SK-N-SH (cell line): ENCODE data around the gene ERMN. TPM values are rescaled to one million over a fixed set of nuclear protein-coding genes. Genes with fewer than 3 reads are reported as not detected.

Experiments
- CTCF ChIA-PET: fragments of 300-600, 350-600 bp; formaldehyde crosslinking; extraction: SDS; loops from one replicate; lab custom pipeline; 2021; lab: Yijun Ruan, JAX
- POLR2A ChIA-PET: fragments of 350-600 bp; sonication (Branson Sonifier 250); formaldehyde crosslinking; extraction: SDS; loops from one replicate; lab custom pipeline; 2020; ENCODE audit warnings: antibody characterized with exemption, inconsistent platforms; lab: Yijun Ruan, JAX
- DNase-seq: peaks from one replicate; pipeline ENCODE4 v3.0.0; 2012
- H2AFZ ChIP-seq: fragments of 200-600 bp; sonication (generic); 2 replicates; pipeline ENCODE4 v1.8.1; 2016; ENCODE audit warnings: antibody characterized with exemption, mild to moderate bottlenecking, low read depth
- H3F3A ChIP-seq: fragments of 200-600 bp; sonication (generic); replicated peaks from 2 replicates; pipeline ENCODE3; 2016; ENCODE audit warnings: antibody characterized with exemption, mild to moderate bottlenecking; ENCODE audit not compliant: insufficient read depth
- H3K27ac ChIP-seq, 2 experiments: fragments of 200-500 bp in 1 of 2; fragments of 200-600 bp in 1 of 2; sonication (Bioruptor generic) in 1 of 2; sonication (generic), shearing (Covaris generic) in 1 of 2; 2 replicates each; pipeline versions ENCODE4 v1.5.1 to v1.6.1; 2014 to 2016; ENCODE audit warnings: low read depth in 2 of 2, inconsistent platforms in 1 of 2, low read length in 1 of 2, mild to moderate bottlenecking in 1 of 2, mixed read lengths in 1 of 2
- H3K27me3 ChIP-seq: fragments of 200-600 bp; sonication (generic), shearing (Covaris generic); 2 replicates; pipeline ENCODE4 v1.6.1; 2016; ENCODE audit warnings: mixed run types; ENCODE audit not compliant: insufficient read depth
- H3K36me3 ChIP-seq, 2 experiments: fragments of 200-500 bp in 1 of 2; fragments of 200-600 bp in 1 of 2; sonication (Bioruptor generic) in 1 of 2; sonication (generic) in 1 of 2; replicated peaks in 1 of 2; 2 replicates each; pipeline versions ENCODE3 to v1.5.1; 2014 to 2016; ENCODE audit warnings: low read length in 1 of 2, mild to moderate bottlenecking in 1 of 2; ENCODE audit not compliant: insufficient read depth in 2 of 2, control insufficient read depth in 1 of 2
- H3K4me1 ChIP-seq, 2 experiments: fragments of 200-500 bp in 1 of 2; fragments of 200-600 bp in 1 of 2; sonication (Bioruptor generic) in 1 of 2; sonication (generic), shearing (Covaris generic) in 1 of 2; 2 replicates each; pipeline versions ENCODE4 v1.5.1 to v1.6.1; 2014 to 2016; ENCODE audit warnings: low read depth in 1 of 2, low read length in 1 of 2, mixed run types in 1 of 2; ENCODE audit not compliant: insufficient read depth in 2 of 2, control insufficient read depth in 1 of 2
- H3K4me2 ChIP-seq: fragments of 200-600 bp; sonication (generic), shearing (Covaris generic); 2 replicates; pipeline ENCODE4 v1.6.1; 2017; ENCODE audit warnings: mixed run types
- H3K4me3 ChIP-seq, 2 experiments: fragments of 200-500 bp in 1 of 2; fragments of 200-600 bp in 1 of 2; sonication (Bioruptor generic) in 1 of 2; sonication (generic), shearing (Covaris generic) in 1 of 2; 2 replicates each; pipeline versions ENCODE4 v1.5.1 to v1.8.1; 2014 to 2016; ENCODE audit warnings: low read depth in 2 of 2, inconsistent platforms in 1 of 2, low read length in 1 of 2, mild to moderate bottlenecking in 1 of 2, mixed read lengths in 1 of 2, moderate library complexity in 1 of 2
- H3K79me2 ChIP-seq: fragments of 200-600 bp; sonication (generic); 2 replicates; pipeline ENCODE4 v1.8.1; 2017; ENCODE audit warnings: mild to moderate bottlenecking; ENCODE audit not compliant: insufficient read depth
- H3K9ac ChIP-seq: fragments of 200-600 bp; sonication (generic); 2 replicates; pipeline ENCODE4 v1.6.1; 2017; ENCODE audit warnings: mixed run types
- H3K9me2 ChIP-seq: fragments of 200-600 bp; sonication (generic); 2 replicates; pipeline ENCODE4 v1.6.1; 2017; ENCODE audit warnings: mixed run types
- H3K9me3 ChIP-seq: fragments of 200-600 bp; sonication (generic); 2 replicates; pipeline ENCODE4 v1.6.1; 2017; ENCODE audit warnings: mixed run types, mild to moderate bottlenecking, moderate library complexity
- H4K20me1 ChIP-seq: fragments of 200-600 bp; sonication (generic); 2 replicates; pipeline ENCODE4 v1.6.1; 2017; ENCODE audit warnings: mild to moderate bottlenecking, mixed run types; ENCODE audit not compliant: insufficient read depth
- CHD2 ChIP-seq: fragments of 150-350 bp; IDR thresholded peaks from 2 replicates; pipeline ENCODE4 v1.6.1; 2018; ENCODE audit warnings: low read length; ENCODE audit not compliant: partially characterized antibody
- ELF1 ChIP-seq: IDR thresholded peaks from 2 replicates; pipeline ENCODE4 v1.4.0; 2012
- EZH2phosphoT487 ChIP-seq: fragments of 200-600 bp; sonication (generic); IDR thresholded peaks from 2 replicates; pipeline ENCODE4 v1.6.1; 2017; ENCODE audit warnings: low read depth, mixed run types, mild to moderate bottlenecking, antibody characterized with exemption, moderate library complexity, borderline replicate concordance
- FOSL2 ChIP-seq: IDR thresholded peaks from 2 replicates; pipeline ENCODE4 v1.4.0; 2012; ENCODE audit warnings: low read depth, mild to moderate bottlenecking, moderate library complexity, borderline replicate concordance
- FOXJ3 ChIP-seq: sonication (generic); formaldehyde crosslinking; IDR thresholded peaks from 2 replicates; pipeline ENCODE4 v1.5.1; 2020; ENCODE audit warnings: mild to moderate bottlenecking, missing genetic modification reagents
- FOXM1 ChIP-seq: IDR thresholded peaks from 2 replicates; pipeline ENCODE4 v1.4.0; 2012; ENCODE audit warnings: low read depth, mild to moderate bottlenecking
- MEF2A ChIP-seq: IDR thresholded peaks from 2 replicates; pipeline ENCODE4 v1.4.0; 2012; ENCODE audit warnings: low read depth, borderline replicate concordance
- MXI1 ChIP-seq: IDR thresholded peaks from 2 replicates; pipeline ENCODE4 v1.6.1; 2012; ENCODE audit warnings: mild to moderate bottlenecking, low read depth, low read length, improper control_type of control experiment
- NFIC ChIP-seq: IDR thresholded peaks from 2 replicates; pipeline ENCODE4 v1.4.0; 2012; ENCODE audit warnings: borderline replicate concordance
- RAD21 ChIP-seq: IDR thresholded peaks from 2 replicates; pipeline ENCODE4 v1.6.1; 2012; ENCODE audit warnings: mild to moderate bottlenecking, low read length
- RCOR1 ChIP-seq: fragments of 150-350 bp; IDR thresholded peaks from 2 replicates; pipeline ENCODE4 v1.6.1; 2017; ENCODE audit warnings: antibody characterized with exemption, low read length
- RXRA ChIP-seq: IDR thresholded peaks from 2 replicates; pipeline ENCODE4 v1.4.0; 2012; ENCODE audit warnings: low read depth, mild to moderate bottlenecking, borderline replicate concordance
- SIN3A ChIP-seq: IDR thresholded peaks from 2 replicates; pipeline ENCODE4 v1.6.1; 2012; ENCODE audit warnings: low read depth, mild to moderate bottlenecking, low read length, moderate library complexity, borderline replicate concordance
- SMC3 ChIP-seq: IDR thresholded peaks from 2 replicates; pipeline ENCODE4 v1.6.1; 2012; ENCODE audit warnings: low read depth, low read length, improper control_type of control experiment
- TCF12 ChIP-seq: IDR thresholded peaks from 2 replicates; pipeline ENCODE4 v1.4.0; 2012
- TEAD4 ChIP-seq: IDR thresholded peaks from 2 replicates; pipeline ENCODE4 v1.4.0; 2012; ENCODE audit warnings: mild to moderate bottlenecking, borderline replicate concordance; ENCODE audit not compliant: insufficient read depth
- WGBS: methylation state at CpG from one replicate; pipeline ENCODE4 v1.1.6; 2017; ENCODE audit warnings: low lambda C conversion rate; 5-methylcytosine and 5-hydroxymethylcytosine counted together
- polyA plus RNA-seq, 3 experiments: library from polyadenylated mRNA; depleted of rRNA; stranded (reverse); fragments of >200 nt; gene quantifications; 2 replicates each; pipeline ENCODE4 v1.2.3, GENCODE V29; 2012
- TF ChIP-seq, protein P1 (sequence below): fragments of 200-600 bp; sonication (generic); IDR thresholded peaks from 2 replicates; pipeline ENCODE4 v1.6.1; 2017; ENCODE audit warnings: antibody characterized with exemption, mild to moderate bottlenecking, moderate library complexity
- TF ChIP-seq, protein P2 (sequence below): fragments of 150-350 bp; IDR thresholded peaks from 2 replicates; pipeline ENCODE4 v1.6.1; 2016; ENCODE audit warnings: mild to moderate bottlenecking, low read depth, low read length
- TF ChIP-seq, protein P3 (sequence below): IDR thresholded peaks from 2 replicates; pipeline ENCODE4 v1.6.1; 2012; ENCODE audit warnings: mild to moderate bottlenecking, low read depth, low read length, moderate library complexity
- TF ChIP-seq, protein P4 (sequence below): fragments of 150-350 bp; IDR thresholded peaks from 2 replicates; pipeline ENCODE4 v1.6.1; 2017; ENCODE audit warnings: antibody characterized with exemption, low read length, low read depth, borderline replicate concordance

Gene ERMN, protein sequence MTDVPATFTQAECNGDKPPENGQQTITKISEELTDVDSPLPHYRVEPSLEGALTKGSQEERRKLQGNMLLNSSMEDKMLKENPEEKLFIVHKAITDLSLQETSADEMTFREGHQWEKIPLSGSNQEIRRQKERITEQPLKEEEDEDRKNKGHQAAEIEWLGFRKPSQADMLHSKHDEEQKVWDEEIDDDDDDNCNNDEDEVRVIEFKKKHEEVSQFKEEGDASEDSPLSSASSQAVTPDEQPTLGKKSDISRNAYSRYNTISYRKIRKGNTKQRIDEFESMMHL
- polyA plus RNA-seq (2012; rRNA removed), result not detected in 2 replicates
- not detected in 2 replicates for polyA plus RNA-seq (2012; cell fraction: cytosol; rRNA removed)
- polyA plus RNA-seq (2012; cell fraction: nucleus; rRNA removed), result not detected in 2 replicates

DNA sequence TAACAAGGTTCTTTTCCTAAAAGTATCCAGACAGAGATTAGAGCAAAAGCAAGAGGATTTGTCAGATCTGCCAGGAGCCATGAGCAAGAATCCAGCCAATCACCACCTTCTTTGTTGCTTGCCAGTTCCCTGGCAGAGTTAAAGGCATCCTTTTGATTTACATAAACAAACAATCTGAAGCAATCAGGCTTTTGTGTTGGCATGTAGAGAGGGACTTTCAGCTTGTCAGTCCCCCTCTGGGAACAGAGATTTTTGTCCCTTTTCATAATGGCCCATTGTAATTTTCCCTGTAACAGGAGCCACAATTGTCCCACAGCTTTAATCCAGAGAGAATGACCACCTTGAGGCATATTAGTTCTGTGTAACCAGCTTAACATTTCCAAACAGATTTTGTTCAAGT lies at the start of gene ERMN:
Gene ERMN (minus strand): TSS at position 39 of the 400 bp plus-strand sequence. CDS start 182 bp downstream, outside the sequence.
- Histone ChIP-seq H3K79me2 (no peaks in the 10 kb centered on the region), H3K9me3 (no peaks in the 10 kb centered on the region), H3K9ac (no peak within 1 kb of the TSS), H3K36me3 (no peaks in the 10 kb centered on the region), H3K4me2 (no peak within 1 kb of the TSS), H3K4me1 (no peaks in the 10 kb centered on the region), H3K27me3 (peaks cover 26% of the 10 kb centered on the region; the same call in 1 of the 2 replicates), H4K20me1 (no peaks in the 10 kb centered on the region), H2AFZ (no peak within 1 kb of the TSS), H3F3A (no peaks in the 10 kb centered on the region), H3K27ac (no peak within 1 kb of the TSS), H3K9me2 (no peaks in the 10 kb centered on the region), H3K4me3 (no peak within 1 kb of the TSS)
- ChIA-PET CTCF (interaction anchor here (0.8 to 5.6 kb wide), 5 partner anchors 10 to 166 kb away, joined by 3 to 67 read pairs (median 4); no protein-coding TSS in a partner anchor), POLR2A (no interaction called here)
- TF ChIP-seq ELF1 (no peak), EZH2phosphoT487 (no peak), SIN3A (no peak), NFIC (no peak), RCOR1 (no peak)
- DNase-seq, result no peak

DNA sequence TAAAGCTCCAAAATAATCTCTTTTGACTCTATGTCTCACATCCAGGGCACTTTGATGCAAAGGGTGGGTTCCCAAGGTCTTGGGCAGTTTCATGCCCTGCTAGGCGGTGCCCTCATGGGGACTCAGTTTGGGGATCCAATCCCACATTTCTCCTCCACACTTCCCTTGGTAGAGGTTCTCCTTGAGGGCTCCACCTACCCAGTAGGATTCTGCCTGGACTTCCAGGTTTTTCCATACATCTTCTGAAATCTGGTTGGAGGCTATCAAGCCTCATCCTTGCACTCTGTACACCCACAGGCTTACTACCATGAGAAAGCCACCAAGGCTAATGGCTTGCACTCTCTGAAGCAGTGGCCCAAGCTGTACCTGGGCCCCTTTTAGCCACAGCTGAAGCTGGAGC lies 49.8 kb upstream of the ERMN start:
- no peaks in the 10 kb centered on the region for H3K79me2 ChIP-seq
- H3K9me3 ChIP-seq, result no peaks in the 10 kb centered on the region
- no peak for DNase-seq
- CTCF ChIA-PET, result no interaction called here
- no peaks in the 10 kb centered on the region for H3K4me1 ChIP-seq
- no peak overlapping the region for H3K9ac ChIP-seq
- H3K4me2 ChIP-seq, result no peak overlapping the region
- 9% methylated on average over 1 of the region's 1 CpG for WGBS
- no peak overlapping the region for H2AFZ ChIP-seq
- H3K36me3 ChIP-seq, result no peaks in the 10 kb centered on the region
- H3F3A ChIP-seq, result no peaks in the 10 kb centered on the region
- POLR2A ChIA-PET, result no interaction called here
- H3K9me2 ChIP-seq, result no peaks in the 10 kb centered on the region
- H3K27ac ChIP-seq, result no peak overlapping the region
- H3K4me3 ChIP-seq, result no peak overlapping the region
- no peaks in the 10 kb centered on the region for H4K20me1 ChIP-seq
- no peaks in the 10 kb centered on the region for H3K27me3 ChIP-seq
- TF ChIP-seq TCF12, result no peak
- no peak for TF ChIP-seq TEAD4
- TF ChIP-seq RXRA, result no peak
- TF ChIP-seq, protein P1, sequence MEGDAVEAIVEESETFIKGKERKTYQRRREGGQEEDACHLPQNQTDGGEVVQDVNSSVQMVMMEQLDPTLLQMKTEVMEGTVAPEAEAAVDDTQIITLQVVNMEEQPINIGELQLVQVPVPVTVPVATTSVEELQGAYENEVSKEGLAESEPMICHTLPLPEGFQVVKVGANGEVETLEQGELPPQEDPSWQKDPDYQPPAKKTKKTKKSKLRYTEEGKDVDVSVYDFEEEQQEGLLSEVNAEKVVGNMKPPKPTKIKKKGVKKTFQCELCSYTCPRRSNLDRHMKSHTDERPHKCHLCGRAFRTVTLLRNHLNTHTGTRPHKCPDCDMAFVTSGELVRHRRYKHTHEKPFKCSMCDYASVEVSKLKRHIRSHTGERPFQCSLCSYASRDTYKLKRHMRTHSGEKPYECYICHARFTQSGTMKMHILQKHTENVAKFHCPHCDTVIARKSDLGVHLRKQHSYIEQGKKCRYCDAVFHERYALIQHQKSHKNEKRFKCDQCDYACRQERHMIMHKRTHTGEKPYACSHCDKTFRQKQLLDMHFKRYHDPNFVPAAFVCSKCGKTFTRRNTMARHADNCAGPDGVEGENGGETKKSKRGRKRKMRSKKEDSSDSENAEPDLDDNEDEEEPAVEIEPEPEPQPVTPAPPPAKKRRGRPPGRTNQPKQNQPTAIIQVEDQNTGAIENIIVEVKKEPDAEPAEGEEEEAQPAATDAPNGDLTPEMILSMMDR, result no peak
- no peak for TF ChIP-seq MEF2A
- TF ChIP-seq, protein P2, sequence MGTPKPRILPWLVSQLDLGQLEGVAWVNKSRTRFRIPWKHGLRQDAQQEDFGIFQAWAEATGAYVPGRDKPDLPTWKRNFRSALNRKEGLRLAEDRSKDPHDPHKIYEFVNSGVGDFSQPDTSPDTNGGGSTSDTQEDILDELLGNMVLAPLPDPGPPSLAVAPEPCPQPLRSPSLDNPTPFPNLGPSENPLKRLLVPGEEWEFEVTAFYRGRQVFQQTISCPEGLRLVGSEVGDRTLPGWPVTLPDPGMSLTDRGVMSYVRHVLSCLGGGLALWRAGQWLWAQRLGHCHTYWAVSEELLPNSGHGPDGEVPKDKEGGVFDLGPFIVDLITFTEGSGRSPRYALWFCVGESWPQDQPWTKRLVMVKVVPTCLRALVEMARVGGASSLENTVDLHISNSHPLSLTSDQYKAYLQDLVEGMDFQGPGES, result no peak
- TF ChIP-seq, protein P3, sequence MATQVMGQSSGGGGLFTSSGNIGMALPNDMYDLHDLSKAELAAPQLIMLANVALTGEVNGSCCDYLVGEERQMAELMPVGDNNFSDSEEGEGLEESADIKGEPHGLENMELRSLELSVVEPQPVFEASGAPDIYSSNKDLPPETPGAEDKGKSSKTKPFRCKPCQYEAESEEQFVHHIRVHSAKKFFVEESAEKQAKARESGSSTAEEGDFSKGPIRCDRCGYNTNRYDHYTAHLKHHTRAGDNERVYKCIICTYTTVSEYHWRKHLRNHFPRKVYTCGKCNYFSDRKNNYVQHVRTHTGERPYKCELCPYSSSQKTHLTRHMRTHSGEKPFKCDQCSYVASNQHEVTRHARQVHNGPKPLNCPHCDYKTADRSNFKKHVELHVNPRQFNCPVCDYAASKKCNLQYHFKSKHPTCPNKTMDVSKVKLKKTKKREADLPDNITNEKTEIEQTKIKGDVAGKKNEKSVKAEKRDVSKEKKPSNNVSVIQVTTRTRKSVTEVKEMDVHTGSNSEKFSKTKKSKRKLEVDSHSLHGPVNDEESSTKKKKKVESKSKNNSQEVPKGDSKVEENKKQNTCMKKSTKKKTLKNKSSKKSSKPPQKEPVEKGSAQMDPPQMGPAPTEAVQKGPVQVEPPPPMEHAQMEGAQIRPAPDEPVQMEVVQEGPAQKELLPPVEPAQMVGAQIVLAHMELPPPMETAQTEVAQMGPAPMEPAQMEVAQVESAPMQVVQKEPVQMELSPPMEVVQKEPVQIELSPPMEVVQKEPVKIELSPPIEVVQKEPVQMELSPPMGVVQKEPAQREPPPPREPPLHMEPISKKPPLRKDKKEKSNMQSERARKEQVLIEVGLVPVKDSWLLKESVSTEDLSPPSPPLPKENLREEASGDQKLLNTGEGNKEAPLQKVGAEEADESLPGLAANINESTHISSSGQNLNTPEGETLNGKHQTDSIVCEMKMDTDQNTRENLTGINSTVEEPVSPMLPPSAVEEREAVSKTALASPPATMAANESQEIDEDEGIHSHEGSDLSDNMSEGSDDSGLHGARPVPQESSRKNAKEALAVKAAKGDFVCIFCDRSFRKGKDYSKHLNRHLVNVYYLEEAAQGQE, result no peak
- no peak for TF ChIP-seq FOXJ3 (CRISPR knock-in tag)
- no peak for TF ChIP-seq CHD2
- no peak for TF ChIP-seq RAD21
- TF ChIP-seq FOXM1, result no peak
- no peak for TF ChIP-seq MXI1
- no peak for TF ChIP-seq SIN3A
- no peak for TF ChIP-seq SMC3
- TF ChIP-seq NFIC, result no peak
- TF ChIP-seq FOSL2, result no peak
- TF ChIP-seq, protein P4, sequence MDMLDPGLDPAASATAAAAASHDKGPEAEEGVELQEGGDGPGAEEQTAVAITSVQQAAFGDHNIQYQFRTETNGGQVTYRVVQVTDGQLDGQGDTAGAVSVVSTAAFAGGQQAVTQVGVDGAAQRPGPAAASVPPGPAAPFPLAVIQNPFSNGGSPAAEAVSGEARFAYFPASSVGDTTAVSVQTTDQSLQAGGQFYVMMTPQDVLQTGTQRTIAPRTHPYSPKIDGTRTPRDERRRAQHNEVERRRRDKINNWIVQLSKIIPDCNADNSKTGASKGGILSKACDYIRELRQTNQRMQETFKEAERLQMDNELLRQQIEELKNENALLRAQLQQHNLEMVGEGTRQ, result no peak
